Epithelial cell of esophagus (primary cell): ENCODE results near the gene TRMO.
A peak's percentile ranks its signal among the peaks of the same experiment; 100 is the strongest.

ENCODE experiments used
- DNase-seq: peaks from one replicate; pipeline ENCODE4 v3.0.0; 2010; ENCODE audit warnings: low read depth
- H3K4me3 ChIP-seq: 2 replicates; pipeline ENCODE4 v1.5.1; 2011; ENCODE audit warnings: mild to moderate bottlenecking, low read length, control low read depth
- TF ChIP-seq, protein P1 (sequence below): IDR thresholded peaks from 2 replicates; pipeline ENCODE4 v1.5.1; 2011; ENCODE audit warnings: low read depth, mild to moderate bottlenecking, low read length, control low read depth, inconsistent platforms; ENCODE audit not compliant: insufficient read depth; ENCODE audit errors: missing control alignments

TRMO gene

DNA sequence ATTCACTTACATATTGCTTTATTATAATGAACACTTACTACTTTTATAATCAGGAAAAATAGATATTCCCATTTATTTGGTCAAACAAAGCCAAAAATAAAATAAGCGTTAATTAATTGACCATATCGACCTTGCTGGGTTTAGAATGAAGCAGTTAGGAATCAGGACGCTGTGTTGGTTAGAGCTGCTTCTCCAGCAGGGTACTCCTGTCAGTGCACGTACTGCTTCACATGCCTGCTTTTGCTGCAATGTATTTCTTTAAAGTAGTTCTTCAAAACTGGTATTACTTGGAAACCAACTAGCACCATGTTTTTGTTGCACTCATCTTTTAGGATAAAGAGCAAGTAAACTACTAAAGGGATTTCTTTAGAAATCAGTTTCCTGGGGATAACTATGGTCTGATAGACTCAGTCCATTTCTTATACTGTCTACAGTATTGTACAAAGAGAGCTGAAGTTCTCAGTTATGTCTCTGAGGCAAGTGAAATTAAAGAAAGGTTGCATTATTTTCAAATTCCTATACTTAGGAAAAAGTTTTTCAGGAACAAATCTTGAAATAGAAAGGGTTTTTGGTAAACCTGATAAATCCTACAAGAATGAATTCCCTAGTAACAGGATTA is 6.8 kb upstream of the TRMO start:
- no peak for DNase-seq
- H3K4me3 ChIP-seq = no peak overlapping the region

DNA sequence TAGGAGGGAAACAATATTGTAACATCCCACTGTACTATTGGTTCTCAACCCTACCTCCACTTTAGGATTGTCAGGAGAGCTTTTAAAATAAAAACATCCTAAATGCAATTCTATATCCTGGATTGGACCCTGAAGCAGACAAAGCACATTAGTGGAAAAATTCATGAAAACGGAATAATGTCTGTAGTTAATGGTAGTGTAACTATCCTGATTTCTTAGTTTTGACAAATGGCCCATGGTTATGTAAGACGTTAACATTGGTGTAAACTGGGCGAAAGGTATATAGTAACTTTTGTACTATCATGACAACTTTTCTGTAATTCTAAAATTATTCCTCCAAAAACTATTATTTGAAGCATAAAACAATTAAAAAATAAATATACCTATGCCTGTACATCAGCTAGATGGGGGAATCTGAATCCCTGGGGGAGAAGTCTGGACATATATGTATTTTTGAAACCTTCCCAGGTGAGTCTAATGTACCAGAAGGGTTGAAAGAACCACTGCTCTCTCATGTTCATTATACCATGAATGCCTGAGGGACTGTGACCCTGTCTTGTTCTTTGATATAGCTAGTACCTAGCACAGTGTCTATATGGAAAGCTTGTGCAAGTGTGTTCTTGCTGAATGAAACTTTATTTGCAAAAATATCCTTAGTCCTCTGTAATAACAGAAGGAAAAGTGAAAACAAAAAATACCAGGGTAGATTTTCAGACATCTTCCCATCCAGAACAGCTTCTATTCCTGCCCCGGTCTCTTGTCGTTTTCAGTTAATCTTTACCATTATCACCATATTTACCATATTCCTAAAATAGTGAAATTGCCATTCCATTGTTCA is 3.4 kb upstream of the TRMO start:
- TF ChIP-seq, protein P1, sequence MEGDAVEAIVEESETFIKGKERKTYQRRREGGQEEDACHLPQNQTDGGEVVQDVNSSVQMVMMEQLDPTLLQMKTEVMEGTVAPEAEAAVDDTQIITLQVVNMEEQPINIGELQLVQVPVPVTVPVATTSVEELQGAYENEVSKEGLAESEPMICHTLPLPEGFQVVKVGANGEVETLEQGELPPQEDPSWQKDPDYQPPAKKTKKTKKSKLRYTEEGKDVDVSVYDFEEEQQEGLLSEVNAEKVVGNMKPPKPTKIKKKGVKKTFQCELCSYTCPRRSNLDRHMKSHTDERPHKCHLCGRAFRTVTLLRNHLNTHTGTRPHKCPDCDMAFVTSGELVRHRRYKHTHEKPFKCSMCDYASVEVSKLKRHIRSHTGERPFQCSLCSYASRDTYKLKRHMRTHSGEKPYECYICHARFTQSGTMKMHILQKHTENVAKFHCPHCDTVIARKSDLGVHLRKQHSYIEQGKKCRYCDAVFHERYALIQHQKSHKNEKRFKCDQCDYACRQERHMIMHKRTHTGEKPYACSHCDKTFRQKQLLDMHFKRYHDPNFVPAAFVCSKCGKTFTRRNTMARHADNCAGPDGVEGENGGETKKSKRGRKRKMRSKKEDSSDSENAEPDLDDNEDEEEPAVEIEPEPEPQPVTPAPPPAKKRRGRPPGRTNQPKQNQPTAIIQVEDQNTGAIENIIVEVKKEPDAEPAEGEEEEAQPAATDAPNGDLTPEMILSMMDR = no peak
- H3K4me3 ChIP-seq = no peak overlapping the region
- no peak for DNase-seq

More for the DNA sequence above, 6.8 kb upstream of the TRMO start:
- TF ChIP-seq, protein P1 = no peak

DNA sequence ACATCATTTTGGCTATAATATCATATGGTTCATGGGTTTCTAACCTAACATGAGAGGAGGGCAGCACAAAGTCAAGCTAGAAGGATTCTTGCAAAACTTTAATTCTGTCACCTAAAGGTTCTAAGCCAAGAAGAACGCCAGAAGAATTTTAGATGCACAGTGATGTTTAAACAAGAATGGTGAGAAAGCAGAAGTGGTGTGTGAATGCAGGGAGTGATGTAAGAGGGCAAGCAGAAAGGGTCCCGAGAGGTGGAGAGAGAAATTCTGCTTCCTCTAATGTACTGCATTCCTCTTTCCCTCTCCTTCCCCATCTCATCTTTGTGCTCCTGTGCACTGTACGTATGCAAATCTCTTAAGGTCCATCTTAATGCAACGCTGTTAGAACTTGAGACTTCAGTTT is 2.1 kb upstream of the TRMO start:
- no peak overlapping the region for H3K4me3 ChIP-seq
- TF ChIP-seq, protein P1 = no peak

DNA sequence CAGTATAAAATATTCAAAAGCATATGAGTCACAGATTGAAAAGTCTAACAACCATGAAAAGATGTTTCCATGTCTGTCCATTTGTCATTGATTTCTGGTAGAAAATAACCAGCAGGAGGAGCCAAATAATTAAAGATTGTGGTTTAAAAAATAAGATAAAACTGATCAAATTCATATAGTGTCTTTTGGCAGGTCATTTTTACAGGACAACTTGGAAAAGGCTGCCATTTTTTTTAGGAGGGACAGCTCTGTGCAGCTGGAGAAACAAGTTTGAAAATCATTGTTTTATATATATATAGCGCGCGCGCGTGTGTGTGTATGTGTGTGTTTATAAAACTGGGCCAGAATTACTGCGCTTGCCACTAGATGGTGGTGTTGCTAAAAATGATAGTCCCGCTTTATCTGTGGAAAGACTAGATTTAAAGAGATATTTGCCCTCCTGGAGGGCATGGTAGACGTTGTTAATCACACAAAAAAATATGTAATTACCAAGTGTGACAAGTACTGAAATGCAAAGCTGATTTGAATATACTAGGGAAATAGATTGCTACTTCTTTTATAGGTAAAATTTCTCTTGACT is 1.3 kb upstream of the TRMO start:
- DNase-seq = peak; percentile 81
- TF ChIP-seq, protein P1 = peak; percentile 71
- H3K4me3 ChIP-seq = peak overlapping the region; percentile 23

More for the DNA sequence above, 2.1 kb upstream of the TRMO start:
- DNase-seq = no peak

DNA sequence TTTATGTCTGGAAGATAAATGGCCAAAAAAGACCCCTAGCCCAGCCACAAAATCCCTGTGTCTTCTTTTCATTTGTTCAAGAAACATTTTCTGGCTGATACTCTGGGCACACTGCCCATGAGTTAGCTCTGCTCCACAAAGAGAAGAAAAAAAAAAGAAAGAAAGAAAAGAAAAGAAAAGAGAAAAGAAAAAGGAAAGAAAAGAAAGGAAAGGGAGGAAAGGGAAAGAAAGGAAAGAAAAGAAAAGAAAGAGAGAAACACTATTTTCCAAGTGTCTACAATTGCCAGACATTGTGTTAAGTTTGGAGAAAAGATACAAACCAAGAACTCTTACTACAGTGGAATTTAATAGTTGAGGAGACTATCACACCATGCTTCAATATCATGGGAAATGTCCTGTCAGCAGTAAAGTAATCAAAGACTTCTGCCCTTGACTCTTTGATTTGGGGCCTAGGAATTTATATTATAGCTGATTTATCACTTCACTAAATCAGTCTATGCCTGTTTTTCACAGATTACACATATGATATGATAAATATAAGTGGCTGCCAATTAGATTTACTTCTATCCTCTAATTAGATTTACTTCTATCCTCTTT is 3.0 kb downstream of the TRMO start:
- no peak overlapping the region for H3K4me3 ChIP-seq
- DNase-seq = no peak
- TF ChIP-seq, protein P1 = no peak

DNA sequence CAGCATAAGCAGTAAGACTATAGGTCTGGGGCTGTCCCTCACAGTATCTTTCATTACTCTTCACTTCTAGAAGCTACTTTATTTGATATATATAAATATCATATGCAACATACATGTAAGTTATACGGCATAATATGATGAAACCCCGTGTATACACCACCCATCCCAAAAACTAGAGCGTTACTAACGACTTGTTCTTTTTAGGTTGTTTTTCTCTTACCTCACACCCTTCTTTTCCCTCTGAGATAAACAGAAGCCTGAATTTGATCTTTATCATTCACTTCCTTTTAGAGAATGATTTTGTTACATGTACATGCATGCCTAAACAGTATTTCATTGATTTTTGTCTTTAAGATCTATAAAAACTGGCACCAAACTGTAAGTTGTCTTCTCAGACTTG is 3.7 kb downstream of the TRMO start:
- TF ChIP-seq, protein P1 = no peak
- no peak overlapping the region for H3K4me3 ChIP-seq
- DNase-seq = no peak
